ENCODE data around the gene HCFC1. TPM values are rescaled to one million over a fixed set of nuclear protein-coding genes. Genes with fewer than 3 reads are reported as not detected.

The HCFC1 gene
- total RNA-seq, 1 experiment from 2014 or later: 95.6 TPM

DNA sequence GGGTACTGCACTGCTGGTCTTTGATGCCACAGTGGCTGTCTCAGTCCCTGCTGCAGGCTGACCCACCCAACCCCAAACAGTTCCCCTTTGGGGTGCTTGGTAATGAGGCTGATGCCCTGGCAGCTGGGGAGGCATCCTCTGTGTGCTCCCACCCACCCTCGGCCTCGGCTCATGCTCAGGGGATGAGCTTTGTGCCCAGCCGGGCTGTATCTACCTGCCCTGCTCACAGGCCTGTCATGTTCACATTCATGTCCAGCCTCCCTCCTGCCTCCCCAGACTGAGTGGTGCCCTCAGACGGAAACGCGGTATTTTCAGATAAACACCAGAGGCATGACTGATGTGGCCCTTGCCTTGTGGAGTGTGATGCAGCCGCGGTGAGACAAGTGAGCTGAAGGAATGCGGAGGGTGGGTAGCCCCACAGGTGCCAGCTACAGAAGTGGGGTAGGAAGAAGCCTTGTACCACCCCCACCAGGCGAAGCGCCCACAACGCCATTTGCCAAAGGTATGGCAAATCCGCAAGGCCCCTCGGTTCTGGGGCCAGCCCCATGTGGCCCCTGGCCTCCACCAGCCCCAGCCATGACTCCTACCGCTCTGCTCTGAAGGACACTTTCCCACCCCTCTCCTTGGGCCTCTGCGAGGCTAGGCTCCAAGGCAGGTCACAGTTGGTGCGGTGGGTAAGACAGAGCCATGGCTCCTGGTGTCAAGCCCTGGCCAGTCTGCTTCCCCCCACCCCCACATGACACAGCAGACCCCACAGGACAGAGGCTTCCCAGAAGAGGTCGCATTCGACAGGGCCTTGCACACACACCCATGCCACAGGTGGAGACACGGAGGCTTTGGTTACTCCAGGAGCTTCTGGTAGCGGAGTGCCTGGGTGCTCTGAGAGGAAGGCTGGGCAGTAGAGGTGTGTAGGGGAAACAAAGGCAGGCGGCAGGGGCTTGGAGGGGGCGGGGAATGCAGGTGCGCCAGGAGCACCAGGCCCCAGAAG is 25.4 kb downstream of the HCFC1 start:
- Mint-ChIP-seq H3K27me3 (ENCODE audit: insufficient read depth, unreplicated experiment) (no peaks in the 10 kb centered on the region), H3K36me3 (ENCODE audit: insufficient read depth, unreplicated experiment) (peaks cover 50% of the 10 kb centered on the region), H3K4me1 (ENCODE audit: low read depth, unreplicated experiment) (no peaks in the 10 kb centered on the region), H3K27ac (ENCODE audit: unreplicated experiment) (no peak overlapping the region), H3K4me3 (ENCODE audit: unreplicated experiment) (no peak overlapping the region), H3K9me3 (ENCODE audit: unreplicated experiment) (no peaks in the 10 kb centered on the region)
- Histone ChIP-seq H3K4me3 (ENCODE audit: low read depth, low read length) (no peak overlapping the region), H3K36me3 (ENCODE audit: control insufficient read depth, insufficient read depth, low read length) (no peaks in the 10 kb centered on the region; the same call in 1 of the 2 replicates), H3K27me3 (replicated peaks; ENCODE audit: control insufficient read depth, insufficient read depth, low read length) (no peaks in the 10 kb centered on the region), H3K9me3 (no peaks in the 10 kb centered on the region), H3K4me1 (no peaks in the 10 kb centered on the region)
- ChIA-PET CTCF (interaction anchor here (0.6 to 2.2 kb wide), 5 partner anchors 10 to 181 kb away, joined by 3 to 37 read pairs (median 3); partner anchors contain the start of gene ARHGAP4), POLR2A (no interaction called here)
- BruUV-seq (replicated peaks): no TSS peak
- TF ChIP-seq, protein P1, sequence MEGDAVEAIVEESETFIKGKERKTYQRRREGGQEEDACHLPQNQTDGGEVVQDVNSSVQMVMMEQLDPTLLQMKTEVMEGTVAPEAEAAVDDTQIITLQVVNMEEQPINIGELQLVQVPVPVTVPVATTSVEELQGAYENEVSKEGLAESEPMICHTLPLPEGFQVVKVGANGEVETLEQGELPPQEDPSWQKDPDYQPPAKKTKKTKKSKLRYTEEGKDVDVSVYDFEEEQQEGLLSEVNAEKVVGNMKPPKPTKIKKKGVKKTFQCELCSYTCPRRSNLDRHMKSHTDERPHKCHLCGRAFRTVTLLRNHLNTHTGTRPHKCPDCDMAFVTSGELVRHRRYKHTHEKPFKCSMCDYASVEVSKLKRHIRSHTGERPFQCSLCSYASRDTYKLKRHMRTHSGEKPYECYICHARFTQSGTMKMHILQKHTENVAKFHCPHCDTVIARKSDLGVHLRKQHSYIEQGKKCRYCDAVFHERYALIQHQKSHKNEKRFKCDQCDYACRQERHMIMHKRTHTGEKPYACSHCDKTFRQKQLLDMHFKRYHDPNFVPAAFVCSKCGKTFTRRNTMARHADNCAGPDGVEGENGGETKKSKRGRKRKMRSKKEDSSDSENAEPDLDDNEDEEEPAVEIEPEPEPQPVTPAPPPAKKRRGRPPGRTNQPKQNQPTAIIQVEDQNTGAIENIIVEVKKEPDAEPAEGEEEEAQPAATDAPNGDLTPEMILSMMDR (IDR thresholded peaks at IDR 0.05; ENCODE audit: insufficient read depth in 1 of 2, low read depth in 1 of 2, low read length in 1 of 2, severe bottlenecking in 1 of 2, unreplicated experiment in 1 of 2): no peak
- intact Hi-C loops (cut with micrococcal nuclease; ENCODE audit: unreplicated experiment): no loop called here
- DNase-seq: no peak

DNA sequence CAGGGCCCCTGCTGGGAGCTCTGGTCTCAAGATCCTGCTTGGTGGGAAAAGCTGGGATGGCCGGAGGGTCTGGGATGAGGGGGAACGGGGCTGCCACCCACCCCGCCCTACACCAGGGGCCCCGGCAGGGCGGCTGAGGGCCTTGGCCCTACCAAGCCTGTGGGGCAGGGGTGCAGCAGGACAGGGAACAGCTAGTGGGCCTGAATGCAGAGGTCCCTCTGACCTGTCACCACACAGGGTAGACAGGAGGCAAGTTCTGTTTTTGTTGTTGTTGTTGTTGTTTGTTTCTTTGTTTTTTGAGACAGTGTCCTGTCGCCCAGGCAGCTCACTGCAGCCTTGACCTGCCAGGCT is 26.8 kb downstream of the HCFC1 start:
- 0 out of 2 replicates have a peak, but pooled peaks cover 6% of the 10 kb centered on the region for H3K4me1 ChIP-seq
- H3K4me3 ChIP-seq (ENCODE audit: low read depth, low read length): no peak overlapping the region
- no peaks in the 10 kb centered on the region for H3K27me3 ChIP-seq (replicated peaks; ENCODE audit: control insufficient read depth, insufficient read depth, low read length)
- ChIA-PET CTCF (interaction anchor here (0.6 kb wide), 1 partner anchor 41 kb away, joined by 3 read pairs; no protein-coding TSS in a partner anchor), POLR2A (interaction anchor here (0.6 kb wide), 1 partner anchor 18 kb away, joined by 4 read pairs; no protein-coding TSS in a partner anchor)
- DNase-seq: no peak
- Mint-ChIP-seq H3K4me3 (ENCODE audit: unreplicated experiment) (no peak overlapping the region), H3K9me3 (ENCODE audit: unreplicated experiment) (no peaks in the 10 kb centered on the region), H3K36me3 (ENCODE audit: insufficient read depth, unreplicated experiment) (peaks cover 36% of the 10 kb centered on the region), H3K4me1 (ENCODE audit: low read depth, unreplicated experiment) (peaks cover 5% of the 10 kb centered on the region), H3K27ac (ENCODE audit: unreplicated experiment) (no peak overlapping the region), H3K27me3 (ENCODE audit: insufficient read depth, unreplicated experiment) (no peaks in the 10 kb centered on the region)
- intact Hi-C loops (cut with micrococcal nuclease; ENCODE audit: unreplicated experiment): no loop called here
- no TSS peak for BruUV-seq (replicated peaks)
- no peaks in the 10 kb centered on the region; the same call in 1 of the 2 replicates for H3K36me3 ChIP-seq (ENCODE audit: control insufficient read depth, insufficient read depth, low read length)
- H3K9me3 ChIP-seq: no peaks in the 10 kb centered on the region
- TF ChIP-seq, protein P1 (IDR thresholded peaks at IDR 0.05; ENCODE audit: insufficient read depth in 1 of 2, low read depth in 1 of 2, low read length in 1 of 2, severe bottlenecking in 1 of 2, unreplicated experiment in 1 of 2): no peak

DNA sequence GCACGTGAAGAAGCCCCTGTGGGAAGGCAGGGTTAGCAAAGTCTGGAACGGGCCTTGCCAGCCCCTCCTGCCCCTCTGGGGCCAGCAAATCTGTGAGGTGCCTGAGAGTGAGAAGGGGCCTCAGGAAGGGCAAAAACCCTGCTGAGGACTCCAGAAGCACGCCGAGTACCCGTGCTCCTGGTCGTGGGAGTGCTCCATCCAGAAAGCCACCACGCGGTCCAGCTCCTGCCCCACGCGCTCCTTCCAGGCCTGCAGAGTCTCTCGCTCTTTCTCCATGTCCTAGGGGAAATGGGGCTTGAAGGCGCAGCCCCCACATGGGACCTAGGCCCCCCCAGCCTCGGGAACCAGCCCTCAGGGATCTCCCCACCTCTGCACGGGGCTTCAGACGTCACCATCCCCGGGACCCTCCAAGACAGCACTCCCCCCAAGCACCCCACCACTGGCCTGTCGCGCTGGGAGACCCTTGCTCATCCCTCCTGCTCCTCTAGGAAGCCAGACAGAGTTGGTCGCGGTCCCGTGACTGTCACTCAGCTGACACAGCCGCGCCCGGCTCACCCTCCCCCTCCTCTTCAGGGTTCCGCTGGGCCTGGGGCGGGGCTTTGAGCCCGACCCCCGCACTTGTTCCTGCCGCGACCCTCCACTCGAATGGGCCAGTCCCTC is 27.3 kb downstream of the HCFC1 start, which contains the start of gene RENBP:
Gene RENBP (minus strand): TSS at position 504 of the 660 bp plus-strand sequence. CDS start 33 bp downstream, at position 471.
- POLR2A ChIA-PET: no interaction called here
- CTCF ChIA-PET: interaction anchor here (0.6 kb wide), 1 partner anchor 40 kb away, joined by 3 read pairs; no protein-coding TSS in a partner anchor
- Mint-ChIP-seq H3K27me3 (ENCODE audit: insufficient read depth, unreplicated experiment) (no peaks in the 10 kb centered on the region), H3K4me3 (ENCODE audit: unreplicated experiment) (no peak within 1 kb of the TSS), H3K27ac (ENCODE audit: unreplicated experiment) (no peak within 1 kb of the TSS), H3K36me3 (ENCODE audit: insufficient read depth, unreplicated experiment) (peaks cover 31% of the 10 kb centered on the region), H3K9me3 (ENCODE audit: unreplicated experiment) (no peaks in the 10 kb centered on the region), H3K4me1 (ENCODE audit: low read depth, unreplicated experiment) (peaks cover 5% of the 10 kb centered on the region)
- no peaks in the 10 kb centered on the region for H3K27me3 ChIP-seq (replicated peaks; ENCODE audit: control insufficient read depth, insufficient read depth, low read length)
- no peaks in the 10 kb centered on the region; the same call in 1 of the 2 replicates for H3K36me3 ChIP-seq (ENCODE audit: control insufficient read depth, insufficient read depth, low read length)
- TF ChIP-seq, protein P1 (IDR thresholded peaks at IDR 0.05; ENCODE audit: insufficient read depth in 1 of 2, low read depth in 1 of 2, low read length in 1 of 2, severe bottlenecking in 1 of 2, unreplicated experiment in 1 of 2): no peak
- 0 out of 2 replicates have a peak, but pooled peaks cover 6% of the 10 kb centered on the region for H3K4me1 ChIP-seq
- no peak within 1 kb of the TSS for H3K4me3 ChIP-seq (ENCODE audit: low read depth, low read length)
- DNase-seq: no peak
- no peaks in the 10 kb centered on the region for H3K9me3 ChIP-seq
- intact Hi-C loops (cut with micrococcal nuclease; ENCODE audit: unreplicated experiment): no loop called here
- no TSS peak for BruUV-seq (replicated peaks)
